ENCODE data around the gene CNTN4. TPM values are rescaled to one million over a fixed set of nuclear protein-coding genes. Genes with fewer than 3 reads are reported as not detected.

The CNTN4 gene
- total RNA-seq, 1 donor from 2014 or later = 5.2 TPM

- no peaks in the 10 kb centered on the region for H3K9me3 Mint-ChIP-seq
- Histone ChIP-seq H3K4me1 (peaks cover 16% of the 10 kb centered on the region), H3K9ac (no peak overlapping the region), H4K20me1 (ENCODE audit: low read depth) (no peaks in the 10 kb centered on the region), H3K4me2 (no peak overlapping the region), H3K9me3 (ENCODE audit: low read depth) (no peaks in the 10 kb centered on the region), H3K36me3 (no peaks in the 10 kb centered on the region), H3K27me3 (no peaks in the 10 kb centered on the region), H3K4me3 (no peak overlapping the region), H2AFZ (replicated peaks) (no peak overlapping the region), H3F3A (ENCODE audit: low read depth) (no peaks in the 10 kb centered on the region), H3K27ac (no peak overlapping the region), H3K79me2 (ENCODE audit: low read depth) (no peaks in the 10 kb centered on the region)
- H3K36me3 Mint-ChIP-seq = no peaks in the 10 kb centered on the region
- DNase-seq (ENCODE audit: low spot score) = no peak
- H3K27me3 Mint-ChIP-seq (ENCODE audit: insufficient read depth, low read depth) = no peaks in the 10 kb centered on the region
- no peak overlapping the region for H3K27ac Mint-ChIP-seq
- H3K4me3 Mint-ChIP-seq = no peak overlapping the region
- H3K4me1 Mint-ChIP-seq = peaks cover 9% of the 10 kb centered on the region
- no peak for TF ChIP-seq EZH2 (IDR thresholded peaks at IDR 0.05)
- TF ChIP-seq EZH2phosphoT487 (IDR thresholded peaks at IDR 0.05) = no peak
- no peak for TF ChIP-seq CTCF (IDR thresholded peaks at IDR 0.05)
These were observed 965.6 kb downstream of the CNTN4 start for GRCh38 chr3:3064297-3064696.

- H3K4me3 ChIP-seq = no peak overlapping the region
- Mint-ChIP-seq H3K4me1 (peaks cover 4% of the 10 kb centered on the region), H3K27ac (no peak overlapping the region), H3K9me3 (no peaks in the 10 kb centered on the region), H3K27me3 (ENCODE audit: insufficient read depth, low read depth) (peaks cover 2% of the 10 kb centered on the region), H3K36me3 (no peaks in the 10 kb centered on the region), H3K4me3 (no peak overlapping the region)
- no peak overlapping the region for H2AFZ ChIP-seq (replicated peaks)
- H3K9me3 ChIP-seq (ENCODE audit: low read depth) = no peaks in the 10 kb centered on the region
- no peak overlapping the region for H3K9ac ChIP-seq
- H3K27ac ChIP-seq = no peak overlapping the region
- no peak for TF ChIP-seq CTCF (IDR thresholded peaks at IDR 0.05)
- no peak for TF ChIP-seq EZH2 (IDR thresholded peaks at IDR 0.05)
- no peak for TF ChIP-seq EZH2phosphoT487 (IDR thresholded peaks at IDR 0.05)
- H4K20me1 ChIP-seq (ENCODE audit: low read depth) = no peaks in the 10 kb centered on the region
- no peak for DNase-seq (ENCODE audit: low spot score)
- H3K27me3 ChIP-seq = no peaks in the 10 kb centered on the region
- no peaks in the 10 kb centered on the region for H3F3A ChIP-seq (ENCODE audit: low read depth)
- H3K79me2 ChIP-seq (ENCODE audit: low read depth) = no peaks in the 10 kb centered on the region
- no peaks in the 10 kb centered on the region for H3K36me3 ChIP-seq
- peaks cover 7% of the 10 kb centered on the region for H3K4me1 ChIP-seq
- H3K4me2 ChIP-seq = no peak overlapping the region
These were observed 967.2 kb downstream of the CNTN4 start for GRCh38 chr3:3065876-3066275.

GRCh38 chr3:3066378-3066777 lies 967.7 kb downstream of the CNTN4 start:
- H3K36me3 ChIP-seq = no peaks in the 10 kb centered on the region
- no peaks in the 10 kb centered on the region for H3K9me3 ChIP-seq (ENCODE audit: low read depth)
- H3K9ac ChIP-seq = no peak overlapping the region
- no peaks in the 10 kb centered on the region for H3K27me3 ChIP-seq
- H3F3A ChIP-seq (ENCODE audit: low read depth) = no peaks in the 10 kb centered on the region
- no peak overlapping the region for H3K27ac Mint-ChIP-seq
- no peak for DNase-seq (ENCODE audit: low spot score)
- no peak overlapping the region for H3K27ac ChIP-seq
- H2AFZ ChIP-seq (replicated peaks) = no peak overlapping the region
- no peak overlapping the region for H3K4me3 Mint-ChIP-seq
- TF ChIP-seq EZH2phosphoT487 (IDR thresholded peaks at IDR 0.05) = no peak
- TF ChIP-seq CTCF (IDR thresholded peaks at IDR 0.05) = no peak
- no peak for TF ChIP-seq EZH2 (IDR thresholded peaks at IDR 0.05)
- H3K79me2 ChIP-seq (ENCODE audit: low read depth) = no peaks in the 10 kb centered on the region
- no peaks in the 10 kb centered on the region for H3K36me3 Mint-ChIP-seq
- H3K9me3 Mint-ChIP-seq = no peaks in the 10 kb centered on the region
- H3K4me3 ChIP-seq = no peak overlapping the region
- peaks cover 2% of the 10 kb centered on the region for H3K27me3 Mint-ChIP-seq (ENCODE audit: insufficient read depth, low read depth)
- H3K4me2 ChIP-seq = no peak overlapping the region
- peaks cover 2% of the 10 kb centered on the region for H3K4me1 ChIP-seq
- no peaks in the 10 kb centered on the region for H4K20me1 ChIP-seq (ENCODE audit: low read depth)
- H3K4me1 Mint-ChIP-seq = no peaks in the 10 kb centered on the region
